ENCODE results near the gene CUL5.

The CUL5 gene

GRCh38 chr11:108037211-108037610 lies 28.5 kb downstream of the CUL5 start (continued):
- TF ChIP-seq PRDM2 (tag by site-specific recombination; IDR thresholded peaks at IDR 0.05; ENCODE audit: borderline replicate concordance) (no peak), ZNF292 (tag by site-specific recombination; IDR thresholded peaks at IDR 0.05; ENCODE audit: borderline replicate concordance, low read depth) (no peak), ZNF184 (tag by site-specific recombination; IDR thresholded peaks at IDR 0.05) (no peak), ZNF416 (tag by site-specific recombination; IDR thresholded peaks at IDR 0.05) (no peak), ZNF266 (tag by site-specific recombination; IDR thresholded peaks at IDR 0.05; ENCODE audit: low read depth) (no peak), YY2 (tag by site-specific recombination; IDR thresholded peaks at IDR 0.05) (no peak), ZNF10 (tag by site-specific recombination; IDR thresholded peaks at IDR 0.05) (no peak)
- TF ChIP-seq, protein P1, sequence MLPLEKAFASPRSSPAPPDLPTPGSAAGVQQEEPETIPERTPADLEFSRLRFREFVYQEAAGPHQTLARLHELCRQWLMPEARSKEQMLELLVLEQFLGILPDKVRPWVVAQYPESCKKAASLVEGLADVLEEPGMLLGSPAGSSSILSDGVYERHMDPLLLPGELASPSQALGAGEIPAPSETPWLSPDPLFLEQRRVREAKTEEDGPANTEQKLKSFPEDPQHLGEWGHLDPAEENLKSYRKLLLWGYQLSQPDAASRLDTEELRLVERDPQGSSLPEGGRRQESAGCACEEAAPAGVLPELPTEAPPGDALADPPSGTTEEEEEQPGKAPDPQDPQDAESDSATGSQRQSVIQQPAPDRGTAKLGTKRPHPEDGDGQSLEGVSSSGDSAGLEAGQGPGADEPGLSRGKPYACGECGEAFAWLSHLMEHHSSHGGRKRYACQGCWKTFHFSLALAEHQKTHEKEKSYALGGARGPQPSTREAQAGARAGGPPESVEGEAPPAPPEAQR (tag by site-specific recombination; IDR thresholded peaks at IDR 0.05), result no peak

DNA sequence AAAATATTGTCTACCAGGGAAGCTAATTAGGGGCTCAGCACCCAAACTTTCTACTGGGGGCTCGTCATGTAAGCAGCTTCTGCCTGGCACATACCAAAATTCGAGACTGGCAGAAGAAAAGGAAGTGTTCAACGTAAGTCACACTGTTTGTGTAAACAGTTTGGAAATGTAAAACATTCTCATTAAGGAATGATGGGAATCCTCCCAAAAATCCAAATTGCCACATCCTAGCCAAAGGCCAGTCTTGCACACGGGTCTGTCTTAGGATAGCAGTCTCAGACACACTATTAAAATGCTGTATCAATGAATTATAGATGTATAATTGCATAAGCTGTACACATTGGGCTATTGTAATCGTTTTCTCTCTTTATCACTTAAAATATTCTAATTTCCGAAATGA lies 28.9 kb downstream of the CUL5 start:
- H3K4me1 ChIP-seq (ENCODE audit: control insufficient read depth, insufficient read depth, low read length), result no peaks in the 10 kb centered on the region
- POLR2A ChIA-PET, result no interaction called here
- H3K36me3 ChIP-seq (ENCODE audit: control insufficient read depth in 2 of 2, insufficient read depth in 1 of 2, low read length in 2 of 2), result peaks cover 0 to 47% of the 10 kb centered on the region in 2 experiments; a peak in 2 of 3 replicates
- no peak for TF ChIP-seq MYNN (tag by site-specific recombination; IDR thresholded peaks at IDR 0.05; ENCODE audit: borderline replicate concordance)
- TF ChIP-seq ZNF473 (tag by site-specific recombination; IDR thresholded peaks at IDR 0.05), result no peak
- TF ChIP-seq, protein P2, sequence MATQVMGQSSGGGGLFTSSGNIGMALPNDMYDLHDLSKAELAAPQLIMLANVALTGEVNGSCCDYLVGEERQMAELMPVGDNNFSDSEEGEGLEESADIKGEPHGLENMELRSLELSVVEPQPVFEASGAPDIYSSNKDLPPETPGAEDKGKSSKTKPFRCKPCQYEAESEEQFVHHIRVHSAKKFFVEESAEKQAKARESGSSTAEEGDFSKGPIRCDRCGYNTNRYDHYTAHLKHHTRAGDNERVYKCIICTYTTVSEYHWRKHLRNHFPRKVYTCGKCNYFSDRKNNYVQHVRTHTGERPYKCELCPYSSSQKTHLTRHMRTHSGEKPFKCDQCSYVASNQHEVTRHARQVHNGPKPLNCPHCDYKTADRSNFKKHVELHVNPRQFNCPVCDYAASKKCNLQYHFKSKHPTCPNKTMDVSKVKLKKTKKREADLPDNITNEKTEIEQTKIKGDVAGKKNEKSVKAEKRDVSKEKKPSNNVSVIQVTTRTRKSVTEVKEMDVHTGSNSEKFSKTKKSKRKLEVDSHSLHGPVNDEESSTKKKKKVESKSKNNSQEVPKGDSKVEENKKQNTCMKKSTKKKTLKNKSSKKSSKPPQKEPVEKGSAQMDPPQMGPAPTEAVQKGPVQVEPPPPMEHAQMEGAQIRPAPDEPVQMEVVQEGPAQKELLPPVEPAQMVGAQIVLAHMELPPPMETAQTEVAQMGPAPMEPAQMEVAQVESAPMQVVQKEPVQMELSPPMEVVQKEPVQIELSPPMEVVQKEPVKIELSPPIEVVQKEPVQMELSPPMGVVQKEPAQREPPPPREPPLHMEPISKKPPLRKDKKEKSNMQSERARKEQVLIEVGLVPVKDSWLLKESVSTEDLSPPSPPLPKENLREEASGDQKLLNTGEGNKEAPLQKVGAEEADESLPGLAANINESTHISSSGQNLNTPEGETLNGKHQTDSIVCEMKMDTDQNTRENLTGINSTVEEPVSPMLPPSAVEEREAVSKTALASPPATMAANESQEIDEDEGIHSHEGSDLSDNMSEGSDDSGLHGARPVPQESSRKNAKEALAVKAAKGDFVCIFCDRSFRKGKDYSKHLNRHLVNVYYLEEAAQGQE (tag by site-specific recombination; IDR thresholded peaks at IDR 0.05), result no peak
- TF ChIP-seq GFI1B (tag by site-specific recombination; IDR thresholded peaks at IDR 0.05), result no peak
- TF ChIP-seq HOXA7 (CRISPR knock-in tag; IDR thresholded peaks at IDR 0.05; ENCODE audit: borderline replicate concordance), result no peak
- no peak for TF ChIP-seq ZFP3 (tag by site-specific recombination; IDR thresholded peaks at IDR 0.05; ENCODE audit: low read depth)
- no peak for TF ChIP-seq OSR2 (tag by site-specific recombination; IDR thresholded peaks at IDR 0.05)
- no peak for TF ChIP-seq ZNF2 (tag by site-specific recombination; IDR thresholded peaks at IDR 0.05)
- no peak overlapping the region for H3K27ac ChIP-seq (ENCODE audit: extremely low read depth, low read depth, low read length)
- no peaks in the 10 kb centered on the region for H3K9me3 ChIP-seq (ENCODE audit: control insufficient read depth, insufficient read depth, low read depth, low read length)
- no peak overlapping the region for H3K4me3 ChIP-seq (ENCODE audit: low read depth, low read length)
- CTCF ChIA-PET, result no interaction called here

All from HEK293 (cell line).